Stimulated activated CD4-positive, alpha-beta T cell treated with anti-CD3 and anti-CD28 coated beads, Interleukin-2, amount 100 ng/mL, for 4 hours (primary cell): Measurements from ENCODE around the gene MRPL23.
"Not testable (repeated sequence)": the region's sequence is repeated elsewhere in the genome, so short reads cannot be mapped to it uniquely, and the experiment has no call there.

Experiments
- DNase-seq: peaks from one replicate; pipeline ENCODE4 v3.0.0-alpha.2; 2020; ENCODE audit warnings: low read depth

Gene MRPL23

GRCh38 chr11:1933416-1934334 is 13.5 kb upstream of the MRPL23 start:
- DNase-seq = no peak

- DNase-seq = no peak
Observed at GRCh38 chr11:1934335-1935155, 12.6 kb upstream of the MRPL23 start.

- DNase-seq = no peak
Observed at GRCh38 chr11:1935156-1936071, 11.7 kb upstream of the MRPL23 start.

- no peak for DNase-seq
Observed at GRCh38 chr11:1936072-1936780, 10.9 kb upstream of the MRPL23 start.

- no peak for DNase-seq
Observed at GRCh38 chr11:1936781-1937615, 10.1 kb upstream of the MRPL23 start.

- DNase-seq = no peak
Observed at GRCh38 chr11:1937616-1938342, 9.4 kb upstream of the MRPL23 start.

GRCh38 chr11:1938343-1939005 is 8.7 kb upstream of the MRPL23 start:
- no peak for DNase-seq

- DNase-seq = no peak
Observed at GRCh38 chr11:1939006-1939625, 8.0 kb upstream of the MRPL23 start.

- not testable (repeated sequence) for DNase-seq
Observed at GRCh38 chr11:1939788-1940187, 7.3 kb upstream of the MRPL23 start.

GRCh38 chr11:1942558-1943260 is 4.4 kb upstream of the MRPL23 start:
- no peak for DNase-seq

GRCh38 chr11:1943576-1943975 is 3.6 kb upstream of the MRPL23 start:
- DNase-seq = no peak

- DNase-seq = no peak
Observed at GRCh38 chr11:1943977-1944376, 3.2 kb upstream of the MRPL23 start.

- DNase-seq = no peak
Observed at GRCh38 chr11:1947592-1948237, 583 bp downstream of the MRPL23 start.

- no peak for DNase-seq
Observed at GRCh38 chr11:1948389-1948788, 1.3 kb downstream of the MRPL23 start.

- DNase-seq = no peak
Observed at GRCh38 chr11:1949302-1949701, 2.2 kb downstream of the MRPL23 start.

GRCh38 chr11:1949922-1950321 is 2.8 kb downstream of the MRPL23 start:
- DNase-seq = no peak

- DNase-seq = no peak
Observed at GRCh38 chr11:1952806-1953482, 5.8 kb downstream of the MRPL23 start.
